SK-N-DZ (cell line): ENCODE measurements around the gene PDE4B.
A peak's percentile ranks its signal among the peaks of the same experiment; 100 is the strongest.
"Not testable (repeated sequence)": the region's sequence is repeated elsewhere in the genome, so short reads cannot be mapped to it uniquely, and the experiment has no call there.

Source experiments
- DNase-seq: peaks from one replicate; pipeline ENCODE4 v3.0.0-alpha.2; 2015; ENCODE audit warnings: low spot score

The PDE4B gene

DNA sequence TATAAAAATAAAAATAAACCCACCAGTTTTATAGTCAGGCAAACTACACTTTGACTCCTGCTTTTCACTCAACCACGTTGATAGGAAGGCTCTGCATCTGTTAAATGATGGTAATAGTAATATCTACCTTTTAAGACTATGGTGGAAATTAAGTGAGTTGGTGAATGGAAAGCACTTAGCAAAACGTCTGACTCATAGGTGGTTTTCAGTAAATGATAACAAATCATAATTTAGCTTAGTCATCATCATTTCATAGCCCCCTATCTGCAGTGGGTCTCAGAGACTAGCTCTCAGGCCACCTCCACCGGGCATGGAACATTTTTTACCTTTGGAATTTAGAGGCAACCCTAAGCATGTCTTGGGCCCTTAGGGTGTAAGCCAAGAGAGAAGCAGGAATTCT, 160.0 kb downstream of the PDE4B start:
- DNase-seq: no peak

DNA sequence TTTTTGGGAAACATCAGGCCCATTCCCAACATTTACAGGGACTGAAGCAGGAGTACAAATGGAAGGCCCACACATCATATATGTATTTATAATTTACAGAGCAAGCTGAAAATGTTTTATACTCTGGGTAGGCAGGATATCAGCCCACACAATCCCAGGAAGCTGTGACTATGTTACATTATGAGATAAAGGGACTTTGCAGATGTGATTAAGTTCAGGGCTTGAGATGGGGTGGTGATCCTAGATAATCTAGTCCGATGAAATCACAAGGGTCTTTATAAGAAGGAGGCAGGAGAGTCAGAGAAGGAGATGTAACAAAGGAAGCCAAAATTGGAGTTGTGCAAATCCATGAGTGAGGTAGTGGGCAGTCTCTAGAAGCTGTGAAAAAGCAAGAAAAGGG, 160.5 kb downstream of the PDE4B start:
- no peak for DNase-seq

DNA sequence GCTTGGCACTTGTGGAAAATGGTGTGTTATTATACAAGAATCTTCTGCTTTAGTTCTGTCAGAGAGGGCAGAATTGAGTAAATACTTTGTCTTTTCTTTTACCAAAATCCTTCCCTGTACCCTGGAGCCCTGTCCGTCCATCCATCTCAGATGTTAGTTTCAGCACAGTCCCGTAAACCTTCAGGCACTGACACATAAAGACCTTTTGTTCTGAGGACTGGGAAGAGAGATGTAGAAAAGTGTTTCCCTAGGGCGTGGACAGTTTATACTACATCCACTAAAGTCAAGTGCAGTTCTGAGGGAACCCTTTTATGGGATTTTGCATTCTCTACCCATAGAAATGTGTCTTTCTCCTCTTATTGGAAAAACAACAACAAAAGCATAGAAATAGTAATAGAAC, 162.4 kb downstream of the PDE4B start:
- no peak for DNase-seq

DNA sequence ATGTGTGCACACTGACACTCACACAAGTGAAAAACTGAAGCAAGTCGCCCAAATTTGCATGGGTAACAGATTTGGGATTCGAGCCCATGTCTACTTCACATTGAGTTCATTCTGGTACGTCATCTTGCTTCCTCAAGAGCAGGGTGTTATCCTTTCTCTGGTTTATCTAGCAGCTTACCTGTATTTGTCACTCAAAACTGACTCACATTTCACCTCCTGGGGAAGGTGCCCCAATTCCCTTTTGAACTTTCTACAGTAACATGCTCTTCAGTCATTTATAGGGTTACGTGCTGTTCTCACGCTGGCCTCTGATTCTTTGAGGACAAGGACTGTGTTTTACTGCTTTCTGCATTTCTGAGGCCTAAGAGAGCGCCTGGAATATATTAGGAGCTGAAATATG, 162.8 kb downstream of the PDE4B start:
- DNase-seq: no peak

DNA sequence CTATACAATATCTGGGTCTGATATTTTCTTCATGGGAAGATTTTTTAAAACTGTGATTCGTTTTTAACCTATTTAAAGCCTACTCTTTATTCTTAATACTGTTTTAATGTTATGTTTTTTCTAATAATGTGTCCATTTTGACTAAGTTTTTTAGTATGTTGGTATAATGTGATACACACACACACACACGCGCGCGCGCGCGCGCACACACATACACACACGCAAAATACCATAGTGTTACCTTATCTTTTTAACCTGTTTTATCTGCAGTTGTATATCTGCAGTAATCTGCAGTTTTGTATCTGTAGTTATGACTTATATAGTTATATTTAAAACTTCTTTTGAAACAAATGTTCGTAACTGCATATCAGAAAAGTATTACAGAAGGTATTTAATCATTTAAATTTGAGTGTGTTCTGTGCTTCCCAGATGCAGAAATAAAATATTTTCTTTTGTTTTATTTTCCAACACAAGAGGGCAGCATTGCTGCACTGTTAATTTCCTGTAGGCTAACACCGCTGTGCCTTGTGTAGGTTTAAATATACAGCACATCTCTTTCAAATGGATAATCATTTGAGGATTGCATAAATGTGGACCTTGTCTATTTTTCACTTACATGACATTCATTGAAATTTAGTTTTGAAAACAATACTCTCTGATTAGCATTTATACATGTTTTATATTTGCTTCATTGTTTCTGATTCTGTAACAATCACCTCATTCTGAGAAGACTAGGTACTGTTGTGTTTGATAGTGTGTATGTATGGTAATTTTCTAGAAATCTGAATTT, 166.1 kb downstream of the PDE4B start:
- DNase-seq: peak; percentile 60

DNA sequence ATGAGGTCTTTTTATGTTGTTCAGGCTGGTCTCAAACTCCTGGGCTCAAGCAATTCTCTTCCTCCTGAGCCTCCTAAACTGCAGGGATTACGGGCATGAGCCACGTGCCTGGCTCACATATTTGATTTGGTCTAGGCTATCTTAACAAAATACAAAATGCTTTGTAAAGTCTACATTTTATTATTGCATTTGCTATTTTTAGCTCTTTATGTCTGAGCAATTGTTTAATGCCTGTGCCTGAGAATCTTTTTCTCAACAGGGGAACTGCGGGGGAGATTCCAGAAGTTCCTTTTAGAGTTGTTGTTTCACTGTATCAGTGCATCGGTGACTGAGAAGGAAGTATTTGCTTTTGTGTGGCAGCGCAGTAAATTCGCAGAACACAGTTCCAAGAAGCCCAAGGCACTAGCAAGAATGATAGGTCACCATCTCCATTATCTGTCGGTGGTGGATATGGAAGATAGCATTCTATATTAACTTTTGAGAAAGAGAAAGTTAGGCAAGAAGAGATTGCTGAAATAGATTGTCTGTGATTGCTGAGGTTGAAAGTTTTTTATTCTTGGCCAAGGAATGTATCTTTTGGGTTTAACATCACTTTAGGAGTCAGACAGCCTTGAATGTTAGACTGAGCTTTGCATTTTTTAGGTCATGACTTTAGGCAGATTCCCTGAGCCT, 167.3 kb downstream of the PDE4B start:
- no peak for DNase-seq

DNA sequence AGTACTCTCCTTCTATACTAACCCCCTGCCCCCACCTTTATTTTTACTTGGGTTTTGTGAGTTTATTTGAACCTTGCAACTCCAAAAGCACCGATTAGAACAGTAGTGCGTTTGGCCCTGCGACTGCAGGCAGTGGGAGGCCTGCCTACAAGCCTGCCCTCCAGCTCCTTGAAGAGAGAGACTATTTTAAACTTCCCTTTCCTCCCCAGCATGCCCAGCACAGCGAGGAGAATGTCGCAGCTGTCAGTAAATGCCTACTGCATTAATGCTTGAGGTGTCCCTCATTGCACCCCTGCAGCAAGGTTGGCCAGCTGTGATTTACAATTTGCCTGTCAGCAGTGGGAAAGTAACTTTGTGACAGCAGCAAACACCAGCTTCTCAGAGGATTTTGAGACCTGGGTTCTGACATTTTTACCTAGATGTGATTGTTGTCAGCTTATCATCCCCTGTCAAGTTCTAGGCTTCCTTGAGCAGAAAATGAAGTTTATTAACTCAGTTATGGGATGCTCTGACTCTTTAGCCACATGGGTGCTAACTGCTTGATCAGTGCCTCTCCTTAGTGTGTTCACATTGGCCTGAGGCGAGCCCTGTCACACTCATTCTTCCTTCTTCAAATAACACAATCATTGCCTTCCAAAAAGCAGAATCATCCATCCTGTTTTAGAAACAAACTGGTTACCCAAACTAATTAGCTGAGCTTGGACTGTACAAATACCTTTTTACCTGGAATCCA, 170.6 kb downstream of the PDE4B start:
- no peak for DNase-seq

DNA sequence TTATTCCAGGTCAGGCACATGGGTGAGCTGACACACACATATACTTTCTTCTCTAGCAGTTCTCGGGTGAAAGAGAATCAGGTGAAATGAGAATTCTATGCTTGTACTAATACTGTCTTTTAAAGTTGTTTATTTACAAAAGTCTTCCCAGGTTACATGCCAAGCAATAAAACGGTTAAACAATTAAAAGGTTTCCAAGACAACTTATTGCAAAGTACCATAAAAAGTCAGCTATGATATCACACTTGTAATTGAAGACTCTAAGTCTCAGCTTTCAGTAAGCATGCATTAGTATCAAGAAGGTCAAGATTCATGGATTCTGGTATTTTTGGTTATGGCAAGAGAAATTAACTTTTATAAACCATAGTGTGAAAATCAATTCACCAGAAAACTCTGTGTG, 171.4 kb downstream of the PDE4B start:
- no peak for DNase-seq

DNA sequence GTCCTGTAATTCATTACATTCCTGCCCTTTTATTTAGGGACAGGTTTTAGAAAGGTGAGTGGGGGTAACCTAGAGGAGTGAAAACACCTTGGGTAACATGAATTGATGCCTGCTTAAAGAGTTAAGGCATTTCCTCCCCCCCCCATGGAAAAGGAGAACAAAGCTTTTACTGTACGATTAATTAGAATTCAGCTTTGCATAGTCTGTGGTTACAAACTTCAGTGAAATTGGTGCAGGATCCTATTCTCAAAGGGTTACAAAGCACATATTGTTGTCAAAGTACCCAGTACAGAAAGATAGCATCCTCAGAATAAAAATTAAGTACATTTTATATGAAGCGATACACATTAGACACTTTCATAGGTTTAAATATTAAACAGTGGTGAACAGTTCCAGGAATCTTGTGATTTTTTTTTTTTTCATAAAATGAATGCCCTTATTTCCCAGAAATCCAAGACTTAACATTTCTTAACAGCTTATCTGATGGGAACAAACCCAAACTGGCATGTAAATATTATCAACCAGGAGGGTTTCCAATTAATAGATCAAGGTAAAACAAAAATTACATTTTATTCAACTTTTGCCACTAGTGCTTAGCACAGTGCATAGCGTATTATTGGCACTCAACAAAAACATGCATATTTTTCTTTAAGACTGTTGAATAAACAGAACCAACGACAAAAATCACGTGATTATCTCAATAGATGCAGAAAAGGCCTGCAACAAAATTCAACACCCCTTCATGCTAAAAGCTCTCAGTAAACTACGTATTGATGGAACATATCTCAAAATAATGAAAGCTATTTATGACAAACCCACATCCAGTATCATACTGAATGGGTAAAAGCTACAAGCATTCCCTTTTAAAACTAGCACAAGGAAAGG, 172.7 kb downstream of the PDE4B start:
- DNase-seq: no peak

DNA sequence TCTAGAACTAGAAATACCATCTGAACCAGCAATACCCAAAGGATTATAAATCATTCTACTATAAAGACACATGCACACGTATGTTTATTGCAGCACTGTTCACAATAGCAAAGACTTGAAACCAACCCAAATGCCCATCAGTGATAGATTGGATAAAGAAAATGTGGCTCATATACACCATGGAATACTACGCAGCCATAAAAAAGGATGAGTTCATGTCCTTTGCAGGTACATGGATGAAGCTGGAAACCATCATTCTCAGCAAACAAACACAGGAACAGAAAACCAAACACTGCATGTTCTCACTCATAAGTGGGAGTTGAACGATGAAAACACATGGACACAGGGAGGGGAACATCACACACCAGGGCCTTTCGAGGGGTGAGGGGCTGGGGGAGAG, 174.8 kb downstream of the PDE4B start:
- not testable (repeated sequence) for DNase-seq

DNA sequence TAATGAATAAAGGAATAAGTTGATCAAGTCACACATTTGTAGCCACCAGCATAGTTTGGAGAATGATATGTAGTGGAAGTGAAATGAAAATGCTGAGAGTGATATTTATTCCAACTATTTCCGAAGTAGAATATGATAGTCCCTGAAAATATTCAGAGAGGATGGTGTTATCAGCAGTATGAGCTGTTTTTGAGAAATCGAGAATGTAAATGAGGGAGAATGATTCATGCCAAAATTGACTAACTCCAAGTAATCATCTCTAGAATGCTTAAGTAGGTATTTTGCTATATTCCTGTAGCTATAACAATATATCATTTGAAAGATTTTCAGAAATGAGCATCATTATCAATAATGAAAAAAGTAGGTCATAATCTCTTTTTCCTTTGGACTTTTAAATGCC, 178.9 kb downstream of the PDE4B start:
- no peak for DNase-seq

DNA sequence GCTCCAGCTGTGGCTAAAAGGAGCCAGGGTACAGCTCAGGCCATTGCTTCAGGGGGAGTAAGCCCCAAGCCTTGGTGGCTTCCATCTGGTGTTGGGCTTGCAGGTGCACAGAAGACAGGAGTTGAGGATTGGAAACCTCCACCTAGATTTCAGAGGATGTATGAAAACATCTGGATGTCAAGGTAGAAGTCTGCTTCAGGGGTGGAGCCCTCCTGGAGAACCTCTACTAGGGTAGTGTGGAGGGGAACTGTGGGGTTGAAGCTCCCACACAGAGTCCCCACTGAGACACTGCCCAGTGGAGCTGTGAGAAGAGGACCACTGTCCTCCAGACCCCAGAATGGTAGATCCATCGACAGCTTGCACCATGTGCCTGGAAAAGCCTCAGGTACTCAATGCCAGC, 183.0 kb downstream of the PDE4B start:
- DNase-seq: no peak

DNA sequence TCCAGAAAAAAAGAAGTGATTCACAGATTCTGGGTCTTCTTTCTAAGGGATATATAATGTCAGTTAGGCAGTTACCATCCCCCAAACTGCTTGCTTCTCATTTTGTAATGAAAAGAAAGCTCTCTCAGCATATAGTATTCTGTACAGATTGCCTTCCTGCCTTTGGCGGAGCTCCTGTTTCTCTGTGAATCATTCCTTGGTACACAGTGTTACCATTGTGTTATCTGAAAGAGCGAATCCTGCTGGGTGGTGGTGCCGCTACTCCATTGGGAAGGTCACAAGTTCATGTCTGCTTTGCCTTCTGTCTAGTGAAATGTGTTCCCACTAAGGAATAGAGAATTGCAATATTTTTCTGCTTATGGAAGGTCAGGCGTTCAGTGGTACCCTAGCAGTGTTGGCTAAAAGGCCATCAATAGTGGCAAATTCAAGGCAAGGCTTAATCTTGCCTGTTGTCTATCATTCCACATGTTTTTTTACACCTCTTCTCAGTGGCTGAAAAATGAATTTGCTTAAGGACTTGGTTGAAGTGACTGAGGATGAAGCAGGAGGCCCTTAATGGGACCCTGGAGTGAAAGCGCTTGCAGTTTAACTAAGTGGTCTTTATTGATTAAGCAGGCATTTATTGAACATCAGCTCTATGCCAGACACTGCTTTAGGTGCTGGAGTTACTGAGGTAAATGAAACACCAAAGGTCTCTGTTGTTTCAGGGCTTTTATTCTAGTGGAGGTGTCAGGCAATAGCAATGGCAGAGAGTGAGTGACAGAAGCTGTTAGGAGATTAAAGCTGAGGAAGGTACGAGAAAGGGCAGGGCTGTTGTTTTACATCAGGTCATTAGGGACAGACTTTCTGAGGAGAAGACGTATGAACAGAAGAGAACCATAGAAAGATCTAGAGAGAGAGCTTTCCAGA, 186.7 kb downstream of the PDE4B start:
- DNase-seq: no peak

DNA sequence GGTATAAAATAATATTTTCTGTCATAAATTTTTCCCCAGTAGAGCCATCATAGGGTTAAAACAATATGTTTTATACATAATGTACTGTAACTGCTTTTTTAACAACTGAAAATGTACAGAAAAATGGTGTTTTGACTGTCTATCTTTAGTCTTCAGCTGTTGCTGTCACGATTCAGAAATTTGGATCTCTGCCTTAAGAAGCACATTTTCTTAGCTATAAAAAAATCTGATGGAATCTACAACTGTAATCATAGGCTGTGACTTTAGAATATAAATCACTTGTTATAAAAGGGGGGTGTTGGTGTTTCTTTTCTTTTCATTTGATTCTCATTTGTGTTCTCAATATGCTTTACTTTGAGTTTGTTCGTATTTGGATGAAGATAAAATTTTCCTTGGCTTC, 187.5 kb downstream of the PDE4B start:
- no peak for DNase-seq

DNA sequence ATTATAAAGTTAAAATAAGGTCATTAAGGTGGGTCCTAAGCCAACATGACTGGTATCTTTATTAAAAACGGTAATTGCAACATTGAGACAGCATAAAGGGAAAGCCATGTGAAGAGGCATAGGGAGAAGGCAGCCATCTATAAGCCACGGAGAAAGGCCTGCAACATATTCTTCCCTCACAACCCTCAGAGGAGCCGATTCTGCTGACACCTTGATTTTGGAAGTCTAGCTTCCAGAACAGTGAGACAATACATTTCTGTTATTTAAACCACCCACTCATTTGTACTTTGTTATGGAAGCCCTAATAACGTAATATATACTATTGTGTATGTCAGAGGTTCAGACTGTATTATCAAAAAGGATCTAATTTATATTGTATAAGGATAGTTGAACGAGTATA, 190.8 kb downstream of the PDE4B start:
- no peak for DNase-seq

DNA sequence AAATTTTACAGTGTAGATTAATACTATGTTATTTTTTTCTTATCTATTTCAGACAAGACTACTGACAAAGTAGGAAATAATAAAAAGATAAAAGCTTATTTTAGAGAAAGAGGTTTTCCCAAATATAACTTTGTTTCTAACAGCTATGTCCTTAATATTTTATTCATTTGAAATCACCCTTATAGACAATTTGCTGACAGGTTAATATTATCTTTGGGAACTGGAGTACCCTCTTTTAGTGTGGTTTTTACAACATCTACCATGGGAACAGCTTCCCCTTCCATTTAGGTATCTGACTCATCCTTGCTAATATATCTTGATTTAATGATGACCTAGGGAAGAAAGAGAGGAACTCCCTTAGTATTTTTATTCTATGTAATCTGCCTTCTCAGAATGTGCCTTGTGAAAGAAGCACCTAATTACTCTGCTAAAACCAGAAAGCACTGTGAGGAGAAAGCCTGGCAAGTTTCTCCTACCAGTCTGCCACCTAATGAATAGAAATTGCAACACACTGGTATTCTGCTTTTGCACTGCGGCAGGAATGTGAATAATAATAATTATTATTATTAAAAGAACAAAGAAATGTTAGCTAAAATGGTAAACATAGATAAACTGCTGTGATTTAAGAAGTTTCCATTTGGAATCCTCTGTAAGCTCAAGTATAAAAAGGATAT, 192.8 kb downstream of the PDE4B start:
- no peak for DNase-seq

DNA sequence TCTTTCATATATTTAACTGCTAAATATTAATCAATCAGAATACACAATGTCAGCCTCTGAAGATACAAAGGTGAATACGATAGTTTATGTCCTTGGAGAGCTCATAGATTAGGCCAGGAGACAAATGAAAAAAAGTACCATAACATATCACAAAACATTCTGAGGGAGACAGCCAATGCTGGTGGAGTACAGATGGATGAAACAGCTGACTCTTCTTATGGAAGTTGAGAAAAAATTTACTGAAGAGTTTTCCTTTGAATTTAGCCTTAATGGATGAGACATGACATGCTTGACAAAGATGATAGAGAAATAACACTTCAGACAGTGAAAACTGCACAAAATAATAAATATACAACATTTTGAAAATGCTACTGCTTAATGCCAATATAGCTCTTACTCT, 193.5 kb downstream of the PDE4B start:
- DNase-seq: no peak

DNA sequence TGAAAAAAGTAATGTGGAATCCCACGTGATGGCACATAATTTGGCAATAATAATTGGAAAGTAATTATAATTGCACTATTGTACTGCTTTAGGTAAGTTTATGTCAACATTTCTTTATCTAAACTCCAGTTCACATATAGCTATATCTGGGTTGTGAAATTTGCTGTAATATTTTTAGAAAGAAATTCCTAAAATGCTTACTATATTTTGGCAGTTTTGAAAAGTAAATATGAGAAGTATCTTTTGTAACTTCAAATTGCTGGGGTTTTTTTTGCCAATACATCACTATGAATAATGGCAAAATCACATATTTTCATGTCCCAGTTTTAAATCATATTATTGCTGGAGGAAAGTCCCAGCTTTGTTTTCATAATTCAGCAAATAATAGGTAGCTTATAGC, 197.5 kb downstream of the PDE4B start:
- DNase-seq: no peak

DNA sequence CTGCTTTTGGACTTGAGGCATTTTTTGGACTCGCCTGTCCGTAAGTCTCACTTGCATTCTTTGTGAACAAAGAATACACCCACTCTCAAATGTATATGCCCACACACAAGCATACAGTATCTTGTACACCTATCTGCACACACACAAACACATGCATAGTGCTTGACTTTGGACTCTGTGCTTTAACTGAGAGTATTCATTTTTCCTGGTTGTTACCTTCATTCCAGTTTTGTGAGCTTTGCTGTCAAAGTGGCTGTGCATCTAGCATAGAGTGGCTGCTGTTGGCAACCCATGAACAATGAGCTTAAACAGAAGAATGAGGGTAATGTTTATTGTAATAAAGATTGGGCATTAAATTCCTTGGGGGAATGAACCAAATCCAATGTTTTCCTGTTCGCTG, 199.0 kb downstream of the PDE4B start:
- no peak for DNase-seq

DNA sequence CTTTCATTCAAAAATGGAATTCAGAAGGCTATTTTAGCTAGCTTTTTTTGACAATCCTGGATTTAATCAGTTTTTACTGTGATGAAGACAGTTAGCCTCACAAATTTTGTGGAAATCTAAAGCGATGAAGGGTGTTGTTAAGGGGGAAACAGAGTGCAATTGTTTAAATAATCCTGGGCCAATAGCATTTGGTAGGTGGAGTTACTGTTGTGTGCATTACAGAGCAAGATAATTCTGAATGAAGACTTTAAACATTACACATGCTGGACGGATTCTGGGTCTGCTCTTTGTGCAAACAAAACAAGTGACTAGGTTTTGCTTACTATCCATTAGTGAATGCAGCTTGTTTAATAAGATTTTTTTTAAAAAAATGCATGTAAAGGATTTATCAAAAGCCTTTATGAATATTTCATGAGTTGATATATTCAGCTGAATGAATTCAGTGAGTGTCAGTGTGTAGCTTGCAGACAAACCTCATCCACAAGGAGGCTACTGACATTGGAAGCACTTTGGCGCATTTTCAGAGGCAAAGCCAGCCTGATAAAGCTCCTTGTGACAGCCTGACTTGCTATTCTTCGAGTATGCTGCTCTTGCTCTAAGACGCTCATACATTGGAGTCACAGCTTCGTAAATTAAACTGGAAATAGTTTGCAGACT, 199.6 kb downstream of the PDE4B start:
- no peak for DNase-seq
